ENCODE data around the gene PIAS1.

- TF ChIP-seq, protein P1, sequence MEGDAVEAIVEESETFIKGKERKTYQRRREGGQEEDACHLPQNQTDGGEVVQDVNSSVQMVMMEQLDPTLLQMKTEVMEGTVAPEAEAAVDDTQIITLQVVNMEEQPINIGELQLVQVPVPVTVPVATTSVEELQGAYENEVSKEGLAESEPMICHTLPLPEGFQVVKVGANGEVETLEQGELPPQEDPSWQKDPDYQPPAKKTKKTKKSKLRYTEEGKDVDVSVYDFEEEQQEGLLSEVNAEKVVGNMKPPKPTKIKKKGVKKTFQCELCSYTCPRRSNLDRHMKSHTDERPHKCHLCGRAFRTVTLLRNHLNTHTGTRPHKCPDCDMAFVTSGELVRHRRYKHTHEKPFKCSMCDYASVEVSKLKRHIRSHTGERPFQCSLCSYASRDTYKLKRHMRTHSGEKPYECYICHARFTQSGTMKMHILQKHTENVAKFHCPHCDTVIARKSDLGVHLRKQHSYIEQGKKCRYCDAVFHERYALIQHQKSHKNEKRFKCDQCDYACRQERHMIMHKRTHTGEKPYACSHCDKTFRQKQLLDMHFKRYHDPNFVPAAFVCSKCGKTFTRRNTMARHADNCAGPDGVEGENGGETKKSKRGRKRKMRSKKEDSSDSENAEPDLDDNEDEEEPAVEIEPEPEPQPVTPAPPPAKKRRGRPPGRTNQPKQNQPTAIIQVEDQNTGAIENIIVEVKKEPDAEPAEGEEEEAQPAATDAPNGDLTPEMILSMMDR (IDR thresholded peaks at IDR 0.05) = no peak
- no peak for TF ChIP-seq POLR2A (IDR thresholded peaks at IDR 0.05)
Observed at GRCh38 chr15:68085052-68085451, 30.9 kb downstream of the PIAS1 start.
